ENCODE results near the gene ETV5. TPM values are rescaled to one million over a fixed set of nuclear protein-coding genes. Genes with fewer than 3 reads are reported as not detected.
"Not testable (repeated sequence)": the region's sequence is repeated elsewhere in the genome, so short reads cannot be mapped to it uniquely, and the experiment has no call there.

Gene ETV5
- total and polyA plus RNA-seq, 2 donors (not counting 3 experiments of a cell fraction or from before 2014, with no cell fraction given), result 8.8 to 40.9 TPM

GRCh38 chr3:186019288-186019687 is 89.6 kb downstream of the ETV5 start:
- H3K9me3 ChIP-seq (replicated peaks; ENCODE audit: control insufficient read depth, insufficient read depth, low read length); BruUV-seq (replicated peaks); H3K9me1 ChIP-seq (replicated peaks; ENCODE audit: control insufficient read depth, extremely low read depth, insufficient read depth, low read length); POLR2A ChIA-PET; H4K20me1 ChIP-seq (replicated peaks; ENCODE audit: control insufficient read depth, extremely low read depth, insufficient read depth, low read length); H3K4me3 ChIP-seq (replicated peaks in 1 of 3; ENCODE audit: insufficient read depth in 1 of 3, low read depth in 1 of 3, low read length in 3 of 3); H3K4me1 ChIP-seq (ENCODE audit: control insufficient read depth, extremely low read depth, insufficient read depth, low read length); intact Hi-C loops (cut with micrococcal nuclease); H2AFZ ChIP-seq (ENCODE audit: low read depth, low read length); FAIRE-seq; H3K27me3 ChIP-seq (ENCODE audit: control insufficient read depth in 2 of 2, insufficient read depth in 2 of 2, low read length in 2 of 2); H3K36me3 ChIP-seq (ENCODE audit: control insufficient read depth in 2 of 2, extremely low read depth in 1 of 2, insufficient read depth in 2 of 2, low read length in 2 of 2); H3K27ac ChIP-seq (ENCODE audit: insufficient read depth, low read depth, low read length); H3K9ac ChIP-seq (replicated peaks; ENCODE audit: extremely low read depth, insufficient read depth, low read length); H3K79me2 ChIP-seq (ENCODE audit: control insufficient read depth, insufficient read depth, low read length); DNase-seq (ENCODE audit: low read depth, low spot score); dilution Hi-C loops (cut with MboI; ENCODE audit: extremely low pct_ligation_motif_present, low sequenced_read_pairs); H3K4me2 ChIP-seq (ENCODE audit: insufficient read depth, low read length): not testable (repeated sequence)
- CTCF ChIA-PET, result interaction anchor here (1.8 kb wide), 1 partner anchor 13 kb away, joined by 3 read pairs; no protein-coding TSS in a partner anchor

- no peaks in the 10 kb centered on the region for H4K20me1 ChIP-seq (replicated peaks; ENCODE audit: control insufficient read depth, extremely low read depth, insufficient read depth, low read length)
- no peak for DNase-seq (ENCODE audit: low read depth, low spot score)
- CTCF ChIA-PET, result no interaction called here
- POLR2A ChIA-PET, result no interaction called here
- H3K79me2 ChIP-seq (ENCODE audit: control insufficient read depth, insufficient read depth, low read length), result no peaks in the 10 kb centered on the region
- H3K4me3 ChIP-seq (replicated peaks in 1 of 3; ENCODE audit: insufficient read depth in 1 of 3, low read depth in 1 of 3, low read length in 3 of 3), result no peak overlapping the region
- intact Hi-C loops (cut with micrococcal nuclease), result loop anchor here (5.0 kb wide), 1 partner anchor 1197 kb away; no protein-coding TSS in a partner anchor
- H3K36me3 ChIP-seq (ENCODE audit: control insufficient read depth in 2 of 2, extremely low read depth in 1 of 2, insufficient read depth in 2 of 2, low read length in 2 of 2), result no peaks in the 10 kb centered on the region
- FAIRE-seq, result no peak
- no peak overlapping the region for H2AFZ ChIP-seq (ENCODE audit: low read depth, low read length)
- H3K9me3 ChIP-seq (replicated peaks; ENCODE audit: control insufficient read depth, insufficient read depth, low read length), result no peaks in the 10 kb centered on the region
- H3K27me3 ChIP-seq (ENCODE audit: control insufficient read depth in 2 of 2, insufficient read depth in 2 of 2, low read length in 2 of 2), result no peaks in the 10 kb centered on the region
- dilution Hi-C loops (cut with MboI; ENCODE audit: extremely low pct_ligation_motif_present, low sequenced_read_pairs), result no loop called here
- no peak overlapping the region for H3K4me2 ChIP-seq (ENCODE audit: insufficient read depth, low read length)
- H3K9me1 ChIP-seq (replicated peaks; ENCODE audit: control insufficient read depth, extremely low read depth, insufficient read depth, low read length), result no peaks in the 10 kb centered on the region
- no peak overlapping the region for H3K27ac ChIP-seq (ENCODE audit: insufficient read depth, low read depth, low read length)
- BruUV-seq (replicated peaks), result no TSS peak
- TF ChIP-seq POLR2A (IDR thresholded peaks at IDR 0.05; ENCODE audit: low read depth, low read length) (no peak), POLR2AphosphoS5 (IDR thresholded peaks at IDR 0.05; ENCODE audit: insufficient read depth, low read depth, low read length) (no peak), MAX (IDR thresholded peaks at IDR 0.05; ENCODE audit: insufficient read depth, insufficient read length) (no peak)
- no peaks in the 10 kb centered on the region for H3K4me1 ChIP-seq (ENCODE audit: control insufficient read depth, extremely low read depth, insufficient read depth, low read length)
- no peak overlapping the region for H3K9ac ChIP-seq (replicated peaks; ENCODE audit: extremely low read depth, insufficient read depth, low read length)
Observed at GRCh38 chr3:186014866-186015265, 94.0 kb downstream of the ETV5 start.
